Cardiac muscle cell (in vitro differentiated cells and primary cell): Measurements from ENCODE around the gene RFX1. TPM values are rescaled to one million over a fixed set of nuclear protein-coding genes. Genes with fewer than 3 reads are reported as not detected.
"Not testable (repeated sequence)": the region's sequence is repeated elsewhere in the genome, so short reads cannot be mapped to it uniquely, and the experiment has no call there.

Source experiments
- DNase-seq, 2 donors: peaks; one replicate each; pipeline versions ENCODE4 v3.0.0 to v3.0.0-alpha.2; 2010 to 2017; ENCODE audit warnings: low read depth in 1 of 2, low spot score in 1 of 2
- H3K27ac ChIP-seq: fragments of 200-600 bp; sonication (generic); 2 replicates; pipeline ENCODE4 v1.5.1; 2016
- H3K27me3 ChIP-seq: fragments of 200-600 bp; sonication (generic); 2 replicates; pipeline ENCODE4 v1.6.0; 2016; ENCODE audit warnings: control low read depth
- H3K36me3 ChIP-seq: fragments of 200-600 bp; sonication (generic); 2 replicates; pipeline ENCODE4 v1.5.1; 2016; ENCODE audit warnings: control low read depth
- H3K4me1 ChIP-seq: fragments of 200-600 bp; sonication (generic); 2 replicates; pipeline ENCODE4 v1.8.1; 2017; ENCODE audit warnings: low read depth, mild to moderate bottlenecking, mixed run types
- H3K4me3 ChIP-seq: fragments of 200-600 bp; sonication (generic); 2 replicates; pipeline ENCODE4 v1.5.1; 2016; ENCODE audit warnings: mild to moderate bottlenecking
- H3K9me3 ChIP-seq: fragments of 200-600 bp; sonication (generic); 2 replicates; pipeline ENCODE4 v1.5.1; 2017; ENCODE audit warnings: low read depth, mild to moderate bottlenecking, control low read depth
- CTCF ChIP-seq: IDR thresholded peaks from 2 replicates; pipeline ENCODE4 v1.5.1; 2012; ENCODE audit warnings: low read depth, mild to moderate bottlenecking, low read length
- polyA plus RNA-seq: library from polyadenylated mRNA; unstranded; fragments of >200 nt; fragmentation: Nextera tagmentation; extraction: Ambion mirVana; gene quantifications from 2 replicates; pipeline ENCODE4 v1.2.1, GENCODE V29; 2016
- total RNA-seq: library from RNA; depleted of rRNA; stranded (reverse); fragments of >200 nt; gene quantifications from 2 replicates; pipeline ENCODE4 v1.2.3, GENCODE V29; 2016

RFX1 gene
- total and polyA plus RNA-seq, 2 experiments from 2014 or later, result 3.3 to 8.9 TPM

- not testable (repeated sequence) for H3K4me1 ChIP-seq, H3K36me3 ChIP-seq, H3K27me3 ChIP-seq, H3K9me3 ChIP-seq, H3K4me3 ChIP-seq
- DNase-seq, result peak; percentile 53 to 84
- peak overlapping the region; percentile 17 for H3K27ac ChIP-seq
- peak; percentile 62 for TF ChIP-seq CTCF
Measured at GRCh38 chr19:14042659-14043608, 36.8 kb upstream of the RFX1 start.

GRCh38 chr19:14039181-14039580, 33.1 kb upstream of the RFX1 start:
- no peak for TF ChIP-seq CTCF
- H3K4me1 ChIP-seq, result no peaks in the 10 kb centered on the region
- no peaks in the 10 kb centered on the region for H3K27me3 ChIP-seq
- H3K4me3 ChIP-seq, result no peak overlapping the region
- H3K36me3 ChIP-seq, result no peaks in the 10 kb centered on the region
- H3K27ac ChIP-seq, result no peak overlapping the region
- no peaks in the 10 kb centered on the region for H3K9me3 ChIP-seq
- no peak for DNase-seq

- no peak for DNase-seq
- no peak overlapping the region for H3K27ac ChIP-seq
- no peaks in the 10 kb centered on the region for H3K27me3 ChIP-seq
- H3K9me3 ChIP-seq, result no peaks in the 10 kb centered on the region
- H3K4me3 ChIP-seq, result no peak overlapping the region
- no peaks in the 10 kb centered on the region for H3K36me3 ChIP-seq
- H3K4me1 ChIP-seq, result no peaks in the 10 kb centered on the region
- TF ChIP-seq CTCF, result no peak
Measured at GRCh38 chr19:14035706-14036105, 29.6 kb upstream of the RFX1 start.

GRCh38 chr19:14035159-14035558, 29.0 kb upstream of the RFX1 start:
- H3K27ac ChIP-seq, H3K36me3 ChIP-seq, H3K4me1 ChIP-seq, DNase-seq, H3K9me3 ChIP-seq, H3K4me3 ChIP-seq, H3K27me3 ChIP-seq: not testable (repeated sequence)

- H3K36me3 ChIP-seq, result no peaks in the 10 kb centered on the region
- DNase-seq, result no peak
- H3K4me1 ChIP-seq, result no peaks in the 10 kb centered on the region
- H3K27ac ChIP-seq, result no peak overlapping the region
- no peak for TF ChIP-seq CTCF
- H3K9me3 ChIP-seq, result no peaks in the 10 kb centered on the region
- H3K27me3 ChIP-seq, result no peaks in the 10 kb centered on the region
- no peak overlapping the region for H3K4me3 ChIP-seq
Measured at GRCh38 chr19:14033946-14034345, 27.8 kb upstream of the RFX1 start.

GRCh38 chr19:14031719-14032480, 25.8 kb upstream of the RFX1 start, which contains the start of gene IL27RA:
IL27RA (plus strand) TSS chr19:14031762; CDS start chr19:14031873, 111 bp downstream.
- Histone ChIP-seq H3K36me3 (no peaks in the 10 kb centered on the region), H3K4me1 (no peaks in the 10 kb centered on the region), H3K4me3 (peak within 1 kb of the TSS; percentile 57), H3K9me3 (no peaks in the 10 kb centered on the region), H3K27me3 (no peaks in the 10 kb centered on the region), H3K27ac (no peak within 1 kb of the TSS)
- peak; percentile 51 to 61 for DNase-seq
- peak; percentile 79 for TF ChIP-seq CTCF
